HepG2 (cell line): ENCODE data around the gene STK31.

Source experiments
- CEBPB ChIP-seq: IDR thresholded peaks from 2 replicates; pipeline ENCODE4 v1.6.1; 2011; ENCODE audit warnings: low read depth, low read length, improper control_type of control experiment, borderline replicate concordance
- FLYWCH1 ChIP-seq: sonication (generic); formaldehyde crosslinking; IDR thresholded peaks from 2 replicates; pipeline ENCODE4 v1.8.1; 2023; ENCODE audit warnings: mild to moderate bottlenecking, missing genetic modification reagents
- FOXP1 ChIP-seq, 2 experiments: fragments of 450-650 bp in 1 of 2; IDR thresholded peaks; 2 replicates each; pipeline ENCODE4 v1.6.1; 2017 to 2018; ENCODE audit warnings: antibody characterized with exemption in 1 of 2
- HMG20A ChIP-seq: IDR thresholded peaks from 2 replicates; pipeline ENCODE4 v1.6.1; 2016; ENCODE audit warnings: borderline replicate concordance
- ZNF335 ChIP-seq: sonication (generic); formaldehyde crosslinking; IDR thresholded peaks from 2 replicates; pipeline ENCODE4 v1.4.0; 2020; ENCODE audit warnings: missing genetic modification reagents
- TF ChIP-seq, protein P1 (sequence below): sonication (generic); formaldehyde crosslinking; conservative IDR thresholded peaks from 2 replicates; pipeline ENCODE4 v1.4.0; 2020; ENCODE audit warnings: missing genetic modification reagents
- TF ChIP-seq, protein P2 (sequence below): sonication (generic); formaldehyde crosslinking; IDR thresholded peaks from 2 replicates; pipeline ENCODE4 v1.5.1; 2020; ENCODE audit warnings: mild to moderate bottlenecking, missing genetic modification reagents, moderate library complexity

DNA sequence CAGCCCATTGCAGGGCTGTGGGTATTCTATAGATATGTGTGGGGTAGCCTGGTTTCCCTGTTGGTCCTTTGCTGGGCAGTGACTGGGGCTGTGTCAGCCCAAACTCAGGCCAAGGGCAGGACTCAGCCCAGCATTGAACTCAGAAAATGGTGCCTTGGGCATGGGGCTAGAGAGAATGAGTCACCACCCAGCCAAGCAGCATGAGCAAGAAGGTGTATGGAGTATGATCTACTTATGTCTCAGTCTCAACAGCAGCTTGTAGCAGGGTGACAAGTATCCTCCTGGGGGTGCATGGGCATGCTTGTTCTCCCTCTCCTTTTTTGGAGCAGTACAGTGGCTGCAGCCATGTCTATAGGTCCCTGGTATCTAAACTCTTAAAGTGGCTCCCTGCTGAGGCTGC lies 32.0 kb downstream of the STK31 start:
- no peak for TF ChIP-seq CEBPB
- TF ChIP-seq, protein P1, sequence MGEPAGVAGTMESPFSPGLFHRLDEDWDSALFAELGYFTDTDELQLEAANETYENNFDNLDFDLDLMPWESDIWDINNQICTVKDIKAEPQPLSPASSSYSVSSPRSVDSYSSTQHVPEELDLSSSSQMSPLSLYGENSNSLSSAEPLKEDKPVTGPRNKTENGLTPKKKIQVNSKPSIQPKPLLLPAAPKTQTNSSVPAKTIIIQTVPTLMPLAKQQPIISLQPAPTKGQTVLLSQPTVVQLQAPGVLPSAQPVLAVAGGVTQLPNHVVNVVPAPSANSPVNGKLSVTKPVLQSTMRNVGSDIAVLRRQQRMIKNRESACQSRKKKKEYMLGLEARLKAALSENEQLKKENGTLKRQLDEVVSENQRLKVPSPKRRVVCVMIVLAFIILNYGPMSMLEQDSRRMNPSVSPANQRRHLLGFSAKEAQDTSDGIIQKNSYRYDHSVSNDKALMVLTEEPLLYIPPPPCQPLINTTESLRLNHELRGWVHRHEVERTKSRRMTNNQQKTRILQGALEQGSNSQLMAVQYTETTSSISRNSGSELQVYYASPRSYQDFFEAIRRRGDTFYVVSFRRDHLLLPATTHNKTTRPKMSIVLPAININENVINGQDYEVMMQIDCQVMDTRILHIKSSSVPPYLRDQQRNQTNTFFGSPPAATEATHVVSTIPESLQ (CRISPR knock-in tag): no peak
- TF ChIP-seq, protein P2, sequence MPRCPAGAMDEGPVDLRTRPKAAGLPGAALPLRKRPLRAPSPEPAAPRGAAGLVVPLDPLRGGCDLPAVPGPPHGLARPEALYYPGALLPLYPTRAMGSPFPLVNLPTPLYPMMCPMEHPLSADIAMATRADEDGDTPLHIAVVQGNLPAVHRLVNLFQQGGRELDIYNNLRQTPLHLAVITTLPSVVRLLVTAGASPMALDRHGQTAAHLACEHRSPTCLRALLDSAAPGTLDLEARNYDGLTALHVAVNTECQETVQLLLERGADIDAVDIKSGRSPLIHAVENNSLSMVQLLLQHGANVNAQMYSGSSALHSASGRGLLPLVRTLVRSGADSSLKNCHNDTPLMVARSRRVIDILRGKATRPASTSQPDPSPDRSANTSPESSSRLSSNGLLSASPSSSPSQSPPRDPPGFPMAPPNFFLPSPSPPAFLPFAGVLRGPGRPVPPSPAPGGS (CRISPR knock-in tag): no peak
- TF ChIP-seq FOXP1 (IDR thresholded peaks at IDR 0.05): no peak
- no peak for TF ChIP-seq FOXP1 (CRISPR knock-in tag; IDR thresholded peaks at IDR 0.05)
- TF ChIP-seq ZNF335 (CRISPR knock-in tag): no peak
- no peak for TF ChIP-seq HMG20A
- no peak for TF ChIP-seq FLYWCH1
